Activated naive CD8-positive, alpha-beta T cell treated with anti-CD3 and anti-CD28 coated beads for 36 hours (primary cell): ENCODE measurements around the gene ATG101. TPM values are rescaled to one million over a fixed set of nuclear protein-coding genes. Genes with fewer than 3 reads are reported as not detected.

Experiments
- DNase-seq: peaks from one replicate; pipeline ENCODE4 v3.0.0; 2021
- H3K27ac Mint-ChIP-seq: one replicate; pipeline ENCODE4 v1.8.0; 2022; ENCODE audit warnings: mild to moderate bottlenecking, moderate library complexity, mixed read lengths
- H3K27me3 Mint-ChIP-seq: one replicate; pipeline ENCODE4 v1.8.0; 2022; ENCODE audit warnings: mild to moderate bottlenecking, mixed read lengths
- H3K36me3 Mint-ChIP-seq: one replicate; pipeline ENCODE4 v1.8.0; 2021; ENCODE audit warnings: mild to moderate bottlenecking, mixed read lengths
- H3K4me1 Mint-ChIP-seq: one replicate; pipeline ENCODE4 v1.8.0; 2021; ENCODE audit warnings: mixed read lengths
- H3K4me3 Mint-ChIP-seq: one replicate; pipeline ENCODE4 v1.8.0; 2022; ENCODE audit warnings: mild to moderate bottlenecking, moderate library complexity, mixed read lengths
- H3K9me3 Mint-ChIP-seq: one replicate; pipeline ENCODE4 v1.8.0; 2022; ENCODE audit warnings: mixed read lengths
- total RNA-seq, 2 experiments: library from RNA; stranded (reverse); gene quantifications; one replicate each; pipeline ENCODE4 v1.2.3, GENCODE V29; 2021

The ATG101 gene
- total RNA-seq, 2 experiments from 2014 or later, result 39.8 to 41.2 TPM

DNA sequence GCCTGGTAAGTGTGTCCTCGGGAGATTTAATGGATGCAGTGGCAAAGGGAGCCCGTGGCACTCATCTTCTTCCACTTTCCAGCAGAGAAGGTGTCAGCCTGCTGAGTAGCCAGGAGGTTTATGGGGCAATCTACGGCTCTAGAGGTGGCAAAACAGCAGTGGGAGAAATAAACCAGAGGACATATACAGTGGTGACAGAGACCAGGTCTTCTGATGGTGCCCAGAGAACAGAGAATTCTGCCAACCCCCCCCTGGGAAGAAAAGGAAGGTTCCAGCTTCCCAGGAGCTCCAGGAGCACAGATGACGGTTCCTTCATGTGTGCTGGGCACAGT is 52.7 kb downstream of the ATG101 start:
- Mint-ChIP-seq H3K27me3 (peaks cover 55% of the 10 kb centered on the region), H3K36me3 (no peaks in the 10 kb centered on the region), H3K27ac (no peak overlapping the region), H3K9me3 (no peaks in the 10 kb centered on the region), H3K4me1 (peaks cover 29% of the 10 kb centered on the region), H3K4me3 (no peak overlapping the region)
- no peak for DNase-seq

DNA sequence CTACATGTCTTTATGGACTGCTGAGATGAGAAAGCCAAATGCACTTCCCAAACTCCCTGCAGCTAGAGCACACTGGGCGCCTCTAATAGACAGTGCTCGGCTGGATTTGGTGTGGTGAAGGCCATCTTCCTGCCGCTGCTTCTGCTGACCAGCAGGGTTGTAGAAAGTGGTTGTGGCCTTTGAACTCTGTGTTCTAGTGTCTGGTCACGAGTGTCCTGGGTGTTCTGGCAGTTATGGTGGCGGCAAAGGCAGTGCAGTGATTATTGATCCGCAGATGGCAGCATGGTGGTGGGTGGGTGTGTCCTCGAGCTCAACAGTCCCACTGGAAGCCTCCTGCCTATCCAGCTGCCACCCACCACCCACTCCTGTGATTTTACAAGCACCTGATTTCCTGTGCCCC is 53.1 kb downstream of the ATG101 start:
- DNase-seq, result no peak
- Mint-ChIP-seq H3K36me3 (no peaks in the 10 kb centered on the region), H3K27me3 (peaks cover 56% of the 10 kb centered on the region), H3K4me3 (no peak overlapping the region), H3K4me1 (peaks cover 26% of the 10 kb centered on the region), H3K27ac (no peak overlapping the region), H3K9me3 (no peaks in the 10 kb centered on the region)

DNA sequence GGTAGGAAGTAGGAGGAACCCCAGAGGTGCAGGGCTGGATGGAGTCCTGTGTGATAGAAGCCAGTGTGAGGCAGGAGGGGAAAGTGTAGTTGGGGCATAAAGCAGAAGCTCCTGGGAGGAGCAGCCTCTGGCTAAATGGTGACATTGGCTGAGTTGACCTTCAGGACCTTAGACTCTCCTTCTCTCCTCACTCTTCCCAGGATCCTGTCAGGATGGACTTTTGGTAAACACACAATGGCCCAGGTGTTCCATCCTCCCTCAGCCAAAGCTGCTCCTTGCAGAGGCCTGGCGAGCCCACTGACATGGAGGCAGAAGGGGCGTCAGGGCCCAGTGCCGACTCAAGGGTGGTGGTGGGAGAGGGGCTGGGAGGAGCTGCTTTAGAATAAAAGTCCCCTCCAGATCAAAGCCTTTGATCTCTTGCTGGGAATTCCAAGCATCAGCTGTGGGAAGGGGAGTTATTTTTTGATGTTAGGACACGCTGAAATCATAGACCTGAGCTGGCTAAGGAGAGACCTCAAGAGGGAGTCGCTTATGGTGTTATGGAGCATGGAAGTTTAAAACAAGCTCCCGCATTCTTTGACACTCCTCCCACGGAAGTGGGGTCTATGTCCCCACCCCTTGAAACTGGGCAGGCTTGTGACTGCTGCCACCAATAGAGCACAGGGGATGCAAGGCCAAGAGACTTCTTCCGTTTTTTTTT is 53.9 kb downstream of the ATG101 start:
- Mint-ChIP-seq H3K27me3 (peaks cover 59% of the 10 kb centered on the region), H3K9me3 (no peaks in the 10 kb centered on the region), H3K36me3 (no peaks in the 10 kb centered on the region), H3K4me3 (no peak overlapping the region), H3K4me1 (peaks cover 19% of the 10 kb centered on the region), H3K27ac (no peak overlapping the region)
- no peak for DNase-seq

DNA sequence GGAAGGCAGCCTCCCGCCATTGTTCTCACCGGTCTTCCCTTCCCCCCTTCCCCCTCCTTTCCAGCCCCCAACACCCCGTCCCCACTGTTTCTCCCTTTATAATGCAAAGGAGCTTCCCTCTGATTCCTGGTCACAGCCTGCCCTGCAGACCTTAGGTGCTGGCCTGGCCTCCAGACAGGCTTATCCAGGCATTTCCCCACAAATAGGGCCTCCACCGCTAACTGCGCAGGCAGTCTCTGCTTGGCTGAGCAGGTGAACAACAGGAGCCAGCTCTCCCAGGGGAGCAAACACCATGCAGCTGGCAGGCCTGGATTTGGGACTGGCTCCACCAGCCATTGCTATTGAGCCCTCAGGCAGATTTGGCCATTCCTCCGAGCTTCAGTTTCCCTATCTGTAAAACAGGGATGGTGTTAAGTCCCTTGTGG is 55.7 kb downstream of the ATG101 start:
- Mint-ChIP-seq H3K27me3 (peaks cover 47% of the 10 kb centered on the region), H3K4me3 (no peak overlapping the region), H3K9me3 (no peaks in the 10 kb centered on the region), H3K4me1 (peaks cover 5% of the 10 kb centered on the region), H3K36me3 (no peaks in the 10 kb centered on the region), H3K27ac (no peak overlapping the region)
- DNase-seq, result no peak

DNA sequence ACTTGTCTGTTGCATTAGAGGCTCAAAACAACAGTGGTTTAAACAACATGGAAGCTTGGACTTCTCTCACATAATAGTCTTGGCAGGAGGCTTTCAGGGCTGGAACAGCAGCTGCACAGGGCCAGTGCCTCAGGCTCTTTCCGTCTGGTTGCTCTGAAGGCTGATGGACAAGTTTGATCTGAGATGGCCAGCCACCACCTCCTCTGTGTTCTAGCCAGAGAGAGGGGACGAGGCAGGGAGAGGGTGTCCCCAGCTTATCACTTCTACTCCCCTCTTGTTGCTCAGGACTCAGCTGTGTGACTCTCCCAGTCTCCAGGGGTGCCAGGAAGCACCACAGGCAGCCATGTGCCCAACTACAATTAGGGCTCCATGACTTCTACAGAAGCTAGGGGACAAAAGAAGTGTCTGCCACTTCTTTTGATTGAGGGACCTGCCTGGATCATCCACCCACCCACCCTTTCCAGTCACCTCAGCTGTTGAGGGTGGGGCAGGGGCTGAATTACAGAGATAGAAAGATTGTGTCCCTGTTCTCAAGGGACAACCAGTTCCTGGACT is 56.3 kb downstream of the ATG101 start:
- H3K27me3 Mint-ChIP-seq, result peaks cover 42% of the 10 kb centered on the region
- DNase-seq, result no peak
- H3K4me1 Mint-ChIP-seq, result peaks cover 4% of the 10 kb centered on the region
- no peak overlapping the region for H3K27ac Mint-ChIP-seq
- H3K36me3 Mint-ChIP-seq, result no peaks in the 10 kb centered on the region
- no peaks in the 10 kb centered on the region for H3K9me3 Mint-ChIP-seq
- no peak overlapping the region for H3K4me3 Mint-ChIP-seq

Other genes with a start within 250 kb of the ATG101 start
- gene FIGNL2, start 221.3 kb upstream of the ATG101 start, total RNA-seq, result under 1 TPM; 0.29 to 0.40 TPM
- not detected for gene ANKRD33, start 181.9 kb upstream of the ATG101 start, total RNA-seq
- gene ACVRL1, start 162.5 kb upstream of the ATG101 start, total RNA-seq, result not detected
- gene ACVR1B, start 118.3 kb upstream of the ATG101 start, total RNA-seq, result 10 to 100 TPM in 1 of 2 experiments, 1 to 10 TPM in 1; 9.9 to 10.2 TPM
- 10 to 100 TPM in 1 of 2 experiments, 1 to 10 TPM in 1; 9.1 to 11.3 TPM for gene TAMALIN, start 63.0 kb upstream of the ATG101 start, total RNA-seq
- 10 to 100 TPM; 88.0 to 92.6 TPM for gene NR4A1, start 18.5 kb upstream of the ATG101 start, total RNA-seq
- not detected for gene SMIM41, start 9.7 kb downstream of the ATG101 start, total RNA-seq
- gene KRT80, start 122.0 kb downstream of the ATG101 start, total RNA-seq, result not detected
- gene KRT7, start 163.3 kb downstream of the ATG101 start, total RNA-seq, result 1 to 10 TPM; 2.4 to 6.5 TPM
- not detected for gene KRT86, start 204.7 kb downstream of the ATG101 start, total RNA-seq
- not detected for gene KRT81, start 221.6 kb downstream of the ATG101 start, total RNA-seq